Transverse colon (tissue), 3 donors: ENCODE results near the gene CACNA2D1.

Experiments used
- POLR2A ChIP-seq: fragments of 450-650 bp; IDR thresholded peaks from one replicate; pipeline ENCODE4 v1.6.1; 2016; ENCODE audit warnings: antibody characterized with exemption, mild to moderate bottlenecking, moderate library complexity
- TF ChIP-seq, protein P1 (sequence below), 5 experiments: fragments of 200-600 bp in 3 of 5; fragments of 450-650 bp in 2 of 5; sonication (generic) in 3 of 5; IDR thresholded peaks; 1 replicate in 2 of 5; 2 replicates in 3 of 5; pipeline ENCODE4 v1.5.1; 2016 to 2017; ENCODE audit warnings: antibody characterized with exemption in 5 of 5, inconsistent platforms in 3 of 5, mild to moderate bottlenecking in 2 of 5, moderate library complexity in 1 of 5

DNA sequence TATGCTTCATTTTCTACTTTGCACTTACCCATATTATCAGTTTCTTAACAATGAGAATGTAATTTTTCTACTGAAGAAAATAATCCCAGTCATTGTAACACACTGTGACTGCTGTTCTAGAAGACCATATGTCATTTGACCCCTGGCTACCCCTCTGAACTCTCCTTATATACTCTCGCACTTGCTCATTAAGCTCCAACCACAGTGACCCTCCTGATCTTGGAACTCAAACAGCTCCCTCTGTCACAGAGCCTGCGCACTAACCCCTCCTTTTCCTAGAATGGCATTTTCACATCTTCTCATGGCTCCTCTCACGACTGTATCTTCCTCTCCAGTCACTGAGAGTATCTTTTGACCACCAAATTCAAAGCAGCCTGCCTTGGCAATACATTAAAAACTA is 169.7 kb downstream of the CACNA2D1 start:
- no peak for TF ChIP-seq POLR2A
- TF ChIP-seq, protein P1, sequence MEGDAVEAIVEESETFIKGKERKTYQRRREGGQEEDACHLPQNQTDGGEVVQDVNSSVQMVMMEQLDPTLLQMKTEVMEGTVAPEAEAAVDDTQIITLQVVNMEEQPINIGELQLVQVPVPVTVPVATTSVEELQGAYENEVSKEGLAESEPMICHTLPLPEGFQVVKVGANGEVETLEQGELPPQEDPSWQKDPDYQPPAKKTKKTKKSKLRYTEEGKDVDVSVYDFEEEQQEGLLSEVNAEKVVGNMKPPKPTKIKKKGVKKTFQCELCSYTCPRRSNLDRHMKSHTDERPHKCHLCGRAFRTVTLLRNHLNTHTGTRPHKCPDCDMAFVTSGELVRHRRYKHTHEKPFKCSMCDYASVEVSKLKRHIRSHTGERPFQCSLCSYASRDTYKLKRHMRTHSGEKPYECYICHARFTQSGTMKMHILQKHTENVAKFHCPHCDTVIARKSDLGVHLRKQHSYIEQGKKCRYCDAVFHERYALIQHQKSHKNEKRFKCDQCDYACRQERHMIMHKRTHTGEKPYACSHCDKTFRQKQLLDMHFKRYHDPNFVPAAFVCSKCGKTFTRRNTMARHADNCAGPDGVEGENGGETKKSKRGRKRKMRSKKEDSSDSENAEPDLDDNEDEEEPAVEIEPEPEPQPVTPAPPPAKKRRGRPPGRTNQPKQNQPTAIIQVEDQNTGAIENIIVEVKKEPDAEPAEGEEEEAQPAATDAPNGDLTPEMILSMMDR (IDR thresholded peaks at IDR 0.05), result no peak
